Endodermal cell (in vitro differentiated cells): ENCODE data around the gene TADA3. TPM values are rescaled to one million over a fixed set of nuclear protein-coding genes. Genes with fewer than 3 reads are reported as not detected.

ENCODE experiments used
- DNase-seq: peaks from one replicate; pipeline ENCODE4 v3.0.0-alpha.2; 2017
- H3K27ac ChIP-seq: 2 replicates; pipeline ENCODE4 v1.5.1; 2013; ENCODE audit warnings: mild to moderate bottlenecking, low read depth, low read length, moderate library complexity
- H3K27me3 ChIP-seq: 2 replicates; pipeline ENCODE4 v1.6.1; 2013; ENCODE audit warnings: mild to moderate bottlenecking, low read length, moderate library complexity; ENCODE audit not compliant: insufficient read depth, control insufficient read depth, poor library complexity, severe bottlenecking
- H3K36me3 ChIP-seq: 2 replicates; pipeline ENCODE4 v1.7.0; 2013; ENCODE audit warnings: mild to moderate bottlenecking, low read length, moderate library complexity; ENCODE audit not compliant: control insufficient read depth, insufficient read depth
- H3K4me1 ChIP-seq: one replicate; pipeline ENCODE4 v1.7.0; 2013; ENCODE audit warnings: low read length; ENCODE audit not compliant: control insufficient read depth, insufficient read depth
- H3K4me3 ChIP-seq: 2 replicates; pipeline ENCODE4 v1.5.1; 2013; ENCODE audit warnings: mild to moderate bottlenecking, low read length, moderate library complexity
- H3K9ac ChIP-seq: 2 replicates; pipeline ENCODE4 v1.6.1; 2013; ENCODE audit warnings: mild to moderate bottlenecking, low read length, moderate library complexity; ENCODE audit not compliant: poor library complexity, severe bottlenecking; ENCODE audit errors: extremely low read depth
- H3K9me3 ChIP-seq: 2 replicates; pipeline ENCODE4 v1.6.1; 2013; ENCODE audit warnings: mild to moderate bottlenecking, low read length, moderate library complexity; ENCODE audit not compliant: control insufficient read depth
- H3K27ac Mint-ChIP-seq: 2 replicates; pipeline ENCODE4 v1.8.0; 2020; ENCODE audit warnings: mixed read lengths
- H3K27me3 Mint-ChIP-seq: 2 replicates; pipeline ENCODE4 v1.8.0; 2021; ENCODE audit warnings: mild to moderate bottlenecking, mixed read lengths; ENCODE audit not compliant: insufficient read depth
- H3K36me3 Mint-ChIP-seq: 2 replicates; pipeline ENCODE4 v1.8.0; 2020; ENCODE audit warnings: low read depth, mixed read lengths
- H3K4me1 Mint-ChIP-seq: 2 replicates; pipeline ENCODE4 v1.8.0; 2020; ENCODE audit warnings: mixed read lengths
- H3K4me3 Mint-ChIP-seq: 2 replicates; pipeline ENCODE4 v1.8.0; 2020; ENCODE audit warnings: mild to moderate bottlenecking, moderate library complexity, mixed read lengths
- H3K9me3 Mint-ChIP-seq: 2 replicates; pipeline ENCODE4 v1.8.0; 2020; ENCODE audit warnings: mild to moderate bottlenecking, mixed read lengths
- CTCF ChIP-seq: fragments of 200-600 bp; sonication (generic); conservative IDR thresholded peaks from 2 replicates; pipeline ENCODE4 v1.5.0; 2021; ENCODE audit warnings: antibody characterized with exemption, mild to moderate bottlenecking
- WGBS, 2 experiments: methylation state at CpG; one replicate each; pipeline versions ENCODE4 v1.1.5 to v1.1.7; 2013; ENCODE audit warnings: missing lambda C conversion rate in 2 of 2, mixed read lengths in 1 of 2; ENCODE audit not compliant: insufficient coverage in 1 of 2, insufficient read length in 1 of 2; 5-methylcytosine and 5-hydroxymethylcytosine counted together
- total RNA-seq, 2 donors: library from RNA; stranded (reverse); fragmentation: NEBNext Ultra II Directional in 1 of 2; extraction: Animal tissue kit (Norgen Biotek cat#: 25700) in 1 of 2; gene quantifications; 2 replicates in 1 of 2; 3 replicates in 1 of 2; pipeline ENCODE4 v1.2.1, GENCODE V29; 2021

Gene TADA3
- total RNA-seq, 2 donors from 2014 or later: 52.4 to 62.0 TPM

DNA sequence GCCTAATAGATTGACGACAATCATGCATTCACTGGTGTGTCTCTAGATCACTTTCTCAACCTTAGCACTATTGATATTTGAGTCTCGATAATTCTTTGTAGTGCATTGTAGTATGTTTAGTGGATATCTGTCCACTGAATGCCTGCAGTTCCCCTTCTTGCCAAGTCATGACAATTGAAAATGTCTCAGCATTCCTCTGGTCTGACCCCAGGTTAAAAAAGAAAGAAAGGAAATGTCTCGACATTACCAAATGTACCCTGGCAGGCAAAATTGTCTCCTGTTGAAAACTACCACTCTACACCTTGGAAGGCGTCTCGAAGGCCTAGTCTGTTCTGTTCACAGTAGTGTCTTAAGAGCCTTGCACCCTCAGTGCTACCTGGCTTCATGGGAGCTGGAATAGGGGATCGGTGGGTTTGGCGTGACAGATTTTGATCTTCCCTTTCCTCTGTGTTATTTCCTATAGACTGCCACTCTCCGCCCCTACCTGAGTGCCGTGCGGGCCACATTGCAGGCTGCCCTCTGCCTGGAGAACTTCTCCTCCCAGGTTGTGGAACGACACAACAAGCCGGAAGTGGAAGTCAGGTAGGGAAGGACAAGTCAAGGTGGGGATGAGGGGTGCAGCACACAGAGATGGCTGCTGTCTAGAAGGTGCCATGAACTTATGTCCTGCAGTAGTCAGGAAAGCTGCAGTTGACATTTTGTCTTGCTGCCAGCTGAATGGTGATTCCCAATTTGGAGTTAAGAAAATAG lies 5.1 kb upstream of the TADA3 start:
- H3K4me3 Mint-ChIP-seq: no peak overlapping the region
- Histone ChIP-seq H3K4me1 (no peaks in the 10 kb centered on the region), H3K9ac (no peak overlapping the region), H3K27ac (no peak overlapping the region), H3K4me3 (no peak overlapping the region), H3K36me3 (peaks cover 62% of the 10 kb centered on the region), H3K9me3 (no peaks in the 10 kb centered on the region), H3K27me3 (no peaks in the 10 kb centered on the region)
- no peak for DNase-seq
- H3K4me1 Mint-ChIP-seq: peaks cover 7% of the 10 kb centered on the region
- no peak overlapping the region for H3K27ac Mint-ChIP-seq
- H3K27me3 Mint-ChIP-seq: no peaks in the 10 kb centered on the region
- no peaks in the 10 kb centered on the region for H3K9me3 Mint-ChIP-seq
- 91 to 96% methylated on average over 8 to 12 of the region's 12 CpGs for WGBS, 2 experiments
- H3K36me3 Mint-ChIP-seq: peaks cover 55% of the 10 kb centered on the region
- no peak for TF ChIP-seq CTCF

DNA sequence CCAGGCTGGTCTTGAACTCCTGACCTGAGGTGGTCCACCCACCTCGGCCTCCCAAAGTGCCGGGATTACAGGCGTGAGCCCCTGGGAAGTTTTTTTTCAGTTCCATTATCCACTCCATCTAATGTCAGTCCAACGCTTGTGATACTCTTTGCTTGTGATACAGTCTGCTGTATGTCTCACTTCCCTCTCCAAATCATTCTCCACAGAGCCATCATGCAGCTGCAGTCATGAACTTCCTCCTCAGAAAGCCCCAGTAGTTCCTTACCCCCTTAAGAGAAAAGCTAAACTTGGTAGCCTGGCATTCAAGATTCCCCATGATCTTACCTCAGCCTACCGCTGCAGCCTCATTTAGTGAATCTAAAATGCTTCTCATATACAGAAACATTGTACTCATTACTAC lies 2.9 kb upstream of the TADA3 start:
- H3K36me3 ChIP-seq: peaks cover 54% of the 10 kb centered on the region
- no peak for DNase-seq
- no peak overlapping the region for H3K27ac ChIP-seq
- Mint-ChIP-seq H3K36me3 (peaks cover 44% of the 10 kb centered on the region), H3K27ac (peak overlapping the region; percentile 75), H3K4me3 (no peak overlapping the region), H3K4me1 (peaks cover 11% of the 10 kb centered on the region), H3K27me3 (no peaks in the 10 kb centered on the region), H3K9me3 (no peaks in the 10 kb centered on the region)
- no peaks in the 10 kb centered on the region for H3K4me1 ChIP-seq
- no peaks in the 10 kb centered on the region for H3K9me3 ChIP-seq
- H3K4me3 ChIP-seq: no peak overlapping the region
- WGBS, 2 experiments: 85 to 93% methylated on average over 2 to 5 of the region's 5 CpGs
- no peak for TF ChIP-seq CTCF
- no peak overlapping the region for H3K9ac ChIP-seq
- no peaks in the 10 kb centered on the region for H3K27me3 ChIP-seq

DNA sequence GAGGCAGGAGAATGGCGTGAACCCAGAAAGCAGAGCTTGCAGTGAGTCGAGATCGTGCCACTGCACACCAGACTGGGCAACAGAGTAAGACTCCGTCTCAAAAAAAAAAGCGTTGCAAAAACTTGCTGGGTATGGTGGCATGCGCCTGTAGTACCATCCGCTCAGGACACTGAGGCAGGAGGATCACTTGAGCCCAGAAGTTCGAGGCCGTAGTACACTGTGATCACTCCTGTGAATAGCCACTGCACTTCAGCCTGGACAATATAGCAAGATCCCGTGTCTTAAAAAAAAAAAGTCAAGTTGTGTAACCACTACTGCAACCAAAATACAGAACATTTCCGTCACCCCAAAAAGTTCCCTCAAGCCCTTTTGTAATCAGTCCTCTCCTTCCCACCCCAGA lies 2.1 kb upstream of the TADA3 start:
- DNase-seq: no peak
- Histone ChIP-seq H3K36me3 (peaks cover 54% of the 10 kb centered on the region), H3K9ac (no peak overlapping the region), H3K27ac (no peak overlapping the region), H3K4me3 (no peak overlapping the region), H3K27me3 (no peaks in the 10 kb centered on the region), H3K4me1 (no peaks in the 10 kb centered on the region), H3K9me3 (no peaks in the 10 kb centered on the region)
- H3K9me3 Mint-ChIP-seq: no peaks in the 10 kb centered on the region
- peaks cover 44% of the 10 kb centered on the region for H3K36me3 Mint-ChIP-seq
- H3K27ac Mint-ChIP-seq: peak overlapping the region; percentile 27
- peaks cover 11% of the 10 kb centered on the region for H3K4me1 Mint-ChIP-seq
- peak overlapping the region; percentile 92 for H3K4me3 Mint-ChIP-seq
- no peak for TF ChIP-seq CTCF
- no peaks in the 10 kb centered on the region for H3K27me3 Mint-ChIP-seq
- WGBS, 2 experiments: 96% methylated on average over 9 to 11 of the region's 11 CpGs
